ENCODE data around the gene DNAJC7.

DNAJC7 gene

DNA sequence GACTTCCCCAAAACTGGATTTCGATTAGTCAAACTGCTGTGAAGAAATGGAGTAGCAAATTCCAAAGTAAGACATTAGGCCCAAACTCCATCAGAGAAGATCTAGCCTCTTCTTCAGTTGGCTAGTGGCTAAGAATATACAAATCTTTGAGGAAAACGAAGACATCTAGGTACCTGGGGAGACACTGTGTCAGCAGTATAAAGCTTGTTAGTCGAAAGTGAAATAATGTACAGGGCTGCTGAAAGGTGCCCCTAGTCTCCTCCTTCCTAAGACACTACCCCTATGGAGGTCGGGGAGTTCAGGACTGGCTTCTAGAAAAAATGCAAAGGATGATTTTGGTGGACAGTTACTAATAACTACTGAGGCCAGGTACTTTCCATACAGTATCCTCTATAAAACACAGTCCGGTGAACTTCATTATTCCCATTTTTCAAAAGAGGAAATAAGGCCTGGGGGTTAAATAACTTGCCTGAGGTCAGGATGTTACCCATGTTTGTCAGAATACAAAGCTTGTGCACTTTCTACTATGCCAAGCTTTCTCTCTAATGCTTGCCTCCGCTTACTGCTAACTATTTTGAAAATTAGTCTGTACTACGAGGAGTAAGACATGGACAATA, 15.0 kb downstream of the DNAJC7 start:
- no peak overlapping the region for H3K4me3 ChIP-seq (replicated peaks in 1 of 2; ENCODE audit: low read depth in 2 of 2, low read length in 2 of 2)
- no peak for DNase-seq (ENCODE audit: low read depth in 2 of 2)
- TF ChIP-seq, protein P1, sequence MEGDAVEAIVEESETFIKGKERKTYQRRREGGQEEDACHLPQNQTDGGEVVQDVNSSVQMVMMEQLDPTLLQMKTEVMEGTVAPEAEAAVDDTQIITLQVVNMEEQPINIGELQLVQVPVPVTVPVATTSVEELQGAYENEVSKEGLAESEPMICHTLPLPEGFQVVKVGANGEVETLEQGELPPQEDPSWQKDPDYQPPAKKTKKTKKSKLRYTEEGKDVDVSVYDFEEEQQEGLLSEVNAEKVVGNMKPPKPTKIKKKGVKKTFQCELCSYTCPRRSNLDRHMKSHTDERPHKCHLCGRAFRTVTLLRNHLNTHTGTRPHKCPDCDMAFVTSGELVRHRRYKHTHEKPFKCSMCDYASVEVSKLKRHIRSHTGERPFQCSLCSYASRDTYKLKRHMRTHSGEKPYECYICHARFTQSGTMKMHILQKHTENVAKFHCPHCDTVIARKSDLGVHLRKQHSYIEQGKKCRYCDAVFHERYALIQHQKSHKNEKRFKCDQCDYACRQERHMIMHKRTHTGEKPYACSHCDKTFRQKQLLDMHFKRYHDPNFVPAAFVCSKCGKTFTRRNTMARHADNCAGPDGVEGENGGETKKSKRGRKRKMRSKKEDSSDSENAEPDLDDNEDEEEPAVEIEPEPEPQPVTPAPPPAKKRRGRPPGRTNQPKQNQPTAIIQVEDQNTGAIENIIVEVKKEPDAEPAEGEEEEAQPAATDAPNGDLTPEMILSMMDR (IDR thresholded peaks at IDR 0.05; ENCODE audit: low read depth, low read length), result no peak

DNA sequence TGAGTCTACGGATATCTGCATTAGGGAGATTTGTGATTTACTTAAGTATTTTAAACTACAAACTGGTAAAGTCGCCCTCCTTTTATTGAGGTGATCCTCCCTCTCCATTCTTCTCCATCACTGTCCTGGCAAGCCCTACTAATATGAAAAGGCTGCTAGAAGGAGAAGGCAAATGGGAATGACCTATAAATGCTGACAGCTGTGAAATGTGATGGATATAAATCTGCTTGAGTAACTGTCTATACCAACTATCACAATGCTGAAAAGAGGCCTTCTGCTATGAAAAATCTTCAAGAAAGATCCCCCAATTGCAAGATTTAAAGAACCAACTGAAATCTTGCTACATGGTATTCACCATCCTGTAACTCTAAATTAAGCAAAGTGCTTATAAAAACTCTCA, 15.5 kb downstream of the DNAJC7 start:
- DNase-seq (ENCODE audit: low read depth in 2 of 2), result no peak
- TF ChIP-seq, protein P1 (IDR thresholded peaks at IDR 0.05; ENCODE audit: low read depth, low read length), result no peak
- no peak overlapping the region for H3K4me3 ChIP-seq (replicated peaks in 1 of 2; ENCODE audit: low read depth in 2 of 2, low read length in 2 of 2)

DNA sequence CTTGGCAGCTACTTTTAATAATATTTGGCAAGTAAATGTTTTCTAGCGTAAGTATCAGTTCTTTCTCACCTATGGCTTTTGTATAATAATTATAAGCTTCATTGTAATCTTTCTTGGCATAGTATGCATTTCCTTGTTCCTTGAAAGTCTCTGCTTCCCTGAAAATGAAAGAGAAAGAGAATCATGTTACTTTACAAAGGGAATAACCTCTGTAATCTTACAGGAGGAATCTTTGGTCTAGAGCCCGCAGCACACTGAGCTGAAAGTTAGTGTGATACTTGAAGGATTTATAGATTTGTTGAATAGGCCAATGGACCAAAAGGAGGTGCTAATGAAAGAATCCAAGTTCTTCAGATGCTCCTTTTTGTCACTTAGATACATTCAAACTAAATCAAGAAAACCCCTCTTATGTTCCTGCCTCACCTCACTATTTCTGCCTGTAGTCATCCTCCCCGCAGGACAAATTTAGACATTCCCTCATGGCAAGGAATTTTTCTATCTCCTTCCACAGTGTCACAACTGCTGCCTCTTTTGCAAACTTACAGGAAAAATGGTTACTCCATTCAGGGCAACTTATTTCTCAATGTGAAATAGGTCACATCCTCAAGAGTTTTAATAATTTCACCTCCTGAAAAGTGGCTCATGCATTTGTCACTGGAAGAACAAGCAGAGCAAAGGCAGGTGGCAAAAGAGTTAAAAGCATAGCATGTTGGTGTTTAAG, 16.7 kb downstream of the DNAJC7 start:
- no peak for DNase-seq (ENCODE audit: low read depth in 2 of 2)
- TF ChIP-seq, protein P1 (IDR thresholded peaks at IDR 0.05; ENCODE audit: low read depth, low read length), result no peak

DNA sequence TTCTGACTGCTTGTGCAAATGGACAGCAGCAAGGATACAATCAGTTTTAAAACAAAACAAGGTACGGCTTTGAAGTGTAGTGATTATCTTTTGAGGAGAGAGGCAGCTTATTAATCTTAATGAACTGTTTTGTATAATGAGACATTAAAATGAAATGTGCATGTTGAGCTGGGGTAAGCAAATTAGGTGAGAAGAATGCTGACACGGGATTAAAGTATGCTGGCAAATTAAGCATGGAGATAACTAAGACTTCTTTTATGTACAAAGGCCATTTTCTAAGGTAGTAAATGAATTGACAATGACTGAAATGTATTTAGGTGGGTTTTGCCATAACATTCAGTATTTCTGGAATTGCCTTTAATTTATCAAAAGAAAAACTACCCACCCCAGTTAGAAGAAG, 18.7 kb downstream of the DNAJC7 start:
- DNase-seq (ENCODE audit: low read depth in 2 of 2), result no peak
- no peak overlapping the region for H3K4me3 ChIP-seq (replicated peaks in 1 of 2; ENCODE audit: low read depth in 2 of 2, low read length in 2 of 2)
- TF ChIP-seq, protein P1 (IDR thresholded peaks at IDR 0.05; ENCODE audit: low read depth, low read length), result no peak

More for the DNA sequence above, 16.7 kb downstream of the DNAJC7 start:
- no peak overlapping the region for H3K4me3 ChIP-seq (replicated peaks in 1 of 2; ENCODE audit: low read depth in 2 of 2, low read length in 2 of 2)

DNA sequence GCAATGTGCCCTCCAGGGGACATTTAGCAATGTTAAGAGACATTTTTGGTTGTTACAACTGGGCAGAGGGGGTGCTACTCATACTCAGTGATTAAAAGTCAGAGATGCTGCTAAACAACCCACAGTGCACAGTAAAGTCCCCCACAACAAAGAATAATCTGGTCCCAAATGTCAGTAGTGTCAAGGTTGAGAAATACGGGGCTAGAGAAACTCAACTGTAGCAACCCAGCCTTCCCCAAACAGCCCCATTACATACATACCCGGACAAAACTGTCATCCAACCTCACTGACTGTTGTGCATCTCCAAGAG, 20.4 kb downstream of the DNAJC7 start:
- DNase-seq (ENCODE audit: low read depth in 2 of 2), result no peak
- TF ChIP-seq, protein P1 (IDR thresholded peaks at IDR 0.05; ENCODE audit: low read depth, low read length), result no peak
- H3K4me3 ChIP-seq (replicated peaks in 1 of 2; ENCODE audit: low read depth in 2 of 2, low read length in 2 of 2), result no peak overlapping the region

DNA sequence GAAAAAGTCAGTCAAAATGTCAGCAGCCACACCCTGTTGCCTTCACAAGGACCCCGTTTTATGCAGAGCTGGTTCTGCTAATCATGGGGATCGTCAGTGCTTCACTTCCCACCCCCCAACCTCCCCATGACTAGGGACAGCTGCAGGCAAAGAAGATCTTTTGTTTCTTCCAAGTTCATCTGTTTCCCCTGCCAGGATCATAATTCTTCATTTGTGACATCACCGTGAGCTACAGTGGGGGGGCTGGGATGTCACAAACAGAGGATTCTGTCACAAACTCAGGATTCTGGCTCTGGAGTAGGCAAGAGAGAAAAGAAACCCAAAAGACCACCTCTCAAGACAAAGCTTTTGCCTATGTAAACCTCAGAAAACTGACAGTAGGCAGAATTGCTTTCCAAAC, 24.7 kb downstream of the DNAJC7 start:
- DNase-seq (ENCODE audit: low read depth in 2 of 2), result peak in 1 of 2 donors; percentile 27
- no peak overlapping the region for H3K4me3 ChIP-seq (replicated peaks in 1 of 2; ENCODE audit: low read depth in 2 of 2, low read length in 2 of 2)
- TF ChIP-seq, protein P1 (IDR thresholded peaks at IDR 0.05; ENCODE audit: low read depth, low read length), result no peak

Measured in cardiac fibroblast (primary cell).